Fibroblast of the aortic adventitia (primary cell): ENCODE data around the gene PHRF1. TPM values are rescaled to one million over a fixed set of nuclear protein-coding genes. Genes with fewer than 3 reads are reported as not detected.

ENCODE experiments used
- DNase-seq: peaks from one replicate; pipeline ENCODE4 v3.0.0-alpha.2; 2010; ENCODE audit warnings: low read depth
- H3K4me3 ChIP-seq: 2 replicates; pipeline ENCODE4 v1.5.1; 2011; ENCODE audit warnings: low read depth, mild to moderate bottlenecking, control low read depth, low read length, moderate library complexity
- total RNA-seq: library from RNA; depleted of rRNA; stranded (reverse); fragments of >200 nt; gene quantifications from 2 replicates; pipeline ENCODE4 v1.2.3, GENCODE V29; 2012; ENCODE audit warnings: low replicate concordance
- TF ChIP-seq, protein P1 (sequence below): IDR thresholded peaks from 2 replicates; pipeline ENCODE4 v1.5.1; 2011; ENCODE audit warnings: mild to moderate bottlenecking, low read length, control low read depth, inconsistent platforms; ENCODE audit not compliant: insufficient read depth

Gene PHRF1
- total RNA-seq, 1 donor: 27.6 TPM

DNA sequence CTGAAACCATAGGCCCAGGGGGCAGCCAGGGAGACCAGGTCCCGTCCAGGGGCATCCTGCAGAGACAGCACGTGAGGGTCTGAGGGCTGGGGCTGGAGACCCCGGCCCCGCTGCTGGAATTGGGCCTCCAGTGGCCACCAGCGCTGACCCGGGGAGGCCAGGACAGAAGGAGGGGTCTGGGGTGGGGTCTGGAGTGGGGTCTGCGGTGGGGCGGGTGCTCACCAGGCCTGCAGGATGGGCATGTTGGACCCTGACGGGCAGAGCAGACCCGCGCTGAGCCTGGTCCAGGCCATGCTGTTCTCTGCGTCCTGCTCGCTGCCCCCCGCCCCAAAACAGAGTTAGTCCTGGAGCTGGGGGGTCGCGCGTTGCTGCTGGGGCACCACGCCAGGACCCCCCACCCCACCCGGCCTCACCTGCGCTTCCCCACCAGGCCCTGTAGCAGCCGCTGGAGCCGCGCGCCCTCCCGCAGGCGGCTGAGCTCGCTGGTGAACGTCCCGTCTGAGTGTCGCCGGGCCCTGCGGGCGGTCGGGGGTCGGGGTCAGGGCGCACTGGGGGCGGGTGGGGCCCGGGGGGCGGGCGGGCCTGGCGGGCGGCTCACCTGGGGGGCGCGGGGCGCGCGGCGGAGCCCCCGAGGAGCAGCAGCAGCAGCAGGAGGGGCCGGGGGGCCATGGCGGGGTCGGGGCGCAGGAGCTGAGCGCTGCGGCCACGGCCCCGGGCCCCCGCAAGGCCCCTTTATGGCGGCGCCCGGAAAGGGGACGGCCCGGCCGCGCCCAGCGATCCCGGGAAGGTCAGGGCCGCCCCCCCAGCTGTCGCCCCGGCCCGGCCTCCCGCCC, 50.4 kb downstream of the PHRF1 start, which contains the start of gene SCT:
SCT (minus strand) TSS at position 707 of the 833 bp plus-strand sequence; CDS start at position 669, 38 bp downstream.
- TF ChIP-seq, protein P1, sequence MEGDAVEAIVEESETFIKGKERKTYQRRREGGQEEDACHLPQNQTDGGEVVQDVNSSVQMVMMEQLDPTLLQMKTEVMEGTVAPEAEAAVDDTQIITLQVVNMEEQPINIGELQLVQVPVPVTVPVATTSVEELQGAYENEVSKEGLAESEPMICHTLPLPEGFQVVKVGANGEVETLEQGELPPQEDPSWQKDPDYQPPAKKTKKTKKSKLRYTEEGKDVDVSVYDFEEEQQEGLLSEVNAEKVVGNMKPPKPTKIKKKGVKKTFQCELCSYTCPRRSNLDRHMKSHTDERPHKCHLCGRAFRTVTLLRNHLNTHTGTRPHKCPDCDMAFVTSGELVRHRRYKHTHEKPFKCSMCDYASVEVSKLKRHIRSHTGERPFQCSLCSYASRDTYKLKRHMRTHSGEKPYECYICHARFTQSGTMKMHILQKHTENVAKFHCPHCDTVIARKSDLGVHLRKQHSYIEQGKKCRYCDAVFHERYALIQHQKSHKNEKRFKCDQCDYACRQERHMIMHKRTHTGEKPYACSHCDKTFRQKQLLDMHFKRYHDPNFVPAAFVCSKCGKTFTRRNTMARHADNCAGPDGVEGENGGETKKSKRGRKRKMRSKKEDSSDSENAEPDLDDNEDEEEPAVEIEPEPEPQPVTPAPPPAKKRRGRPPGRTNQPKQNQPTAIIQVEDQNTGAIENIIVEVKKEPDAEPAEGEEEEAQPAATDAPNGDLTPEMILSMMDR: no peak
- no peak within 1 kb of the TSS for H3K4me3 ChIP-seq
- no peak for DNase-seq

DNA sequence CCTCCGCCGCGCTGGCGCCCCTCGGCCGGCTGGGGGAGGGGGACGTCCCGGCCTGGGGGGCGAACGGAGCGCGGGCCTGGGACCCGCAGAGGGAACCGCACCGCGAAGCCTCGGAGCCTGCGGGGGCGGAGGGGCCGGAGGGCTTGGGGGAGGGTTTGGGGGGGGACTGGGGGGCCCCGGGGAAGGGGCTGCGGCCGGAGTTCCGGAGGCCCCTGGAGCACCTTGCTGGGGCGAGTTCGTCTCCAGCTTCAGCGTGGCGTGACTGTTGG, 51.0 kb downstream of the PHRF1 start:
- no peak overlapping the region for H3K4me3 ChIP-seq
- DNase-seq: no peak
- TF ChIP-seq, protein P1: no peak

DNA sequence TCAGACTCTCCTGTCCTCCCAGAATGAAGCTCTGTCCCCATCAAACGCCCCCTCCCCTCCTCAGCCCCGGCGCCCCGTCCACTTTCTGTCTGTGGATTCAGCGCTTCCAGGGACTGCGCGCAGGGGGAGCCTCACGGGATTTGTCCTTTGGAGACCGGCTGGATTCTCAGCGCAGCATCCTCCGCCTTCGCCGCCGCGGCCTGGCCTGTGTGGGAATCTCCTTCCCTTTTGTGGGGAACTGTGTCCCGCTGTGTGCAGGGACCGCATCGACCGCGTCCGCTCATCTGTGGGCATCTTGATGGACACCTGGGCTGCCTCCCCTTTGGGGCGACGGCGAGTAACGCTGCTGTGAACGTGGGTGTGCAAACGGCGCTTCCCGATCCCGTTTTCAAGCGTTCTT, 51.8 kb downstream of the PHRF1 start:
- TF ChIP-seq, protein P1: no peak
- no peak for DNase-seq

DNA sequence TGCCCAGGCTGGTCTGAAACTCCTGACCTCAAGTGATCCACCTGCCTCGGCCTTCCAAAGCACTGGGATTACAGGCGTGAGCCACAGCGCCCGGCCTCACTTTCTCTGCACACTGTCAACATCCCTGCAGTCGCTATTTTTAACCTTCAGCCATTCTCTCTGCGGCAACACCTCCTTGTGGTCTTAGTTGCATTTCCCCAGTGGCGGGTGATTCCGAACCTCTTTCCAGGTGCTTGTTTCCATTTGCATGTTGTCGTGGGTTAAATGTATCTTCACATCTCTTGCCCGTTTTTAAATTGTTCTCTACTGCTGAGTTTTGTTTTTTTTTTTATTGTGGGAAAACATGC, 52.9 kb downstream of the PHRF1 start:
- TF ChIP-seq, protein P1: no peak
- H3K4me3 ChIP-seq: no peak overlapping the region
- no peak for DNase-seq

More for the DNA sequence above, 51.8 kb downstream of the PHRF1 start:
- no peak overlapping the region for H3K4me3 ChIP-seq

DNA sequence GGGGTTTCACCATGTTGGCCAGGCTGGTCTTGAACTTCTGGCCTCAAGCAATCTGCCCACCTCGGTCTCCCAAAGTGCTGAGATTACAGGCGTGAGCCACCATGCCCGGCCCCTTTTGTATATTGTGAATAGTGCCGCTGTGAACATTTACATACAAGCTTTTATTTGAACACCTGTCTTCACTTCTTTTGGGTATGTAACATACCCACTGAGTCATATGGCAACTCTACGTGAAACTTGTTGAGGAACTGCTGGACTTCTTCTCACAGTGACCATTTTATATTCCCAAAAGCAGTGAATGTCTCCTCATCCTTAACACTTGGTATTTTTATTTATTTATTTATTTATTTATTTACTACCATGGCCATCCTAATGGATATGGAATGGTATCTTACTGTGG, 54.6 kb downstream of the PHRF1 start:
- TF ChIP-seq, protein P1: no peak
- no peak overlapping the region for H3K4me3 ChIP-seq
- no peak for DNase-seq

DNA sequence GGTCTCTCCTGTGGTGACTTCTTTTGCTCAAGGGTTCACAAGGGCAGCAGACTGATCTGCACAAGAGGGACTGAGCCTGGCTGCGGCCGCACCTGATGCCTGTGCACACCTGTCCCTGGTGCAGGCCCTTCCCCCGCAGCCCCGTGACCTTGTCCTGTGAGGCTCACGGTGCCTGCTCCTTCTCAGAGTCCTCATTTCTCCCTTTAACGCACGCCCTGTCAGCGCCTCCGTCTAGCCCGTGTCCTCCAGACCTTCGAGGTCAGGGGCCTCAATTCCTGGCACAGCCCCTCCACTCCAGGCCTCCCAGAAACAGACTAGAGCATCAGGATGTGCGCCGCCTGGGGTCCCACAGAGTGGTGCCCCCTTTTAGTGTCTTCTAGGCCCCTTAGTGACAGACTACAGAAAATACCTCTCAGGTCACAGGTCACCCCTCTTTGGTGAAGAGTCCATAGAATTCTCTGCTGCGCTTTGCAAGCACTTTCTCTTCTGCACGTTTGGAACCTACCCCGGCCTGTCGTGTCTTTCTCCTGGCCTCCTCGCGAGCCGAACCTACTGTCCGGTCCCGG, 59.8 kb downstream of the PHRF1 start:
- TF ChIP-seq, protein P1: no peak
- no peak for DNase-seq
- no peak overlapping the region for H3K4me3 ChIP-seq
